Endothelial cell of umbilical vein (primary cell): Measurements from ENCODE around the gene MINK1. TPM values are rescaled to one million over a fixed set of nuclear protein-coding genes. Genes with fewer than 3 reads are reported as not detected.

Experiments used
- BruUV-seq: library from RNA; stranded (reverse); fragments of 400-500 nt; replicated peaks from 2 replicates; lab custom pipeline; 2021; lab: Mats Ljungman, UMichigan
- CTCF ChIA-PET: fragments of 300-600, 350-600 bp; sonication (Branson Sonifier 250); formaldehyde crosslinking; loops from one replicate; lab custom pipeline; 2021; ENCODE audit warnings: antibody characterized with exemption, inconsistent platforms; lab: Charles Lee
- POLR2A ChIA-PET: fragments of 300-600, 350-600 bp; sonication (Branson Sonifier 250); formaldehyde crosslinking; loops from one replicate; lab custom pipeline; 2021; ENCODE audit warnings: antibody characterized with exemption, inconsistent platforms; lab: Charles Lee
- DNase-seq: peaks from one replicate; pipeline ENCODE4 v3.0.0-alpha.2; 2011; ENCODE audit warnings: low read depth, low spot score
- FAIRE-seq: peaks from 2 replicates; lab custom pipeline; 2011; peaks lifted over from hg19 to GRCh38; lab: Jason Lieb, UNC
- H2AFZ ChIP-seq: 2 replicates; pipeline ENCODE4 v1.6.0; 2012; ENCODE audit warnings: low read depth, low read length, control low read depth, inconsistent platforms
- H3K27ac ChIP-seq: 2 replicates; pipeline ENCODE4 v1.5.1; 2011; ENCODE audit warnings: low read depth, mild to moderate bottlenecking, control low read depth, low read length, moderate library complexity; ENCODE audit not compliant: insufficient read depth
- H3K27me3 ChIP-seq, 2 experiments: 2 replicates each; pipeline versions ENCODE4 v1.6.0 to v1.6.1; 2011; ENCODE audit warnings: low read length in 2 of 2, mixed read lengths in 1 of 2; ENCODE audit not compliant: control insufficient read depth in 2 of 2, insufficient read depth in 2 of 2
- H3K36me3 ChIP-seq, 2 experiments: 2 replicates in 1 of 2; 3 replicates in 1 of 2; pipeline ENCODE4 v1.5.1; 2011; ENCODE audit warnings: low read length in 2 of 2, mild to moderate bottlenecking in 1 of 2, moderate library complexity in 1 of 2; ENCODE audit not compliant: control insufficient read depth in 2 of 2, insufficient read depth in 2 of 2; ENCODE audit errors: extremely low read depth in 1 of 2
- H3K4me1 ChIP-seq: 3 replicates; pipeline ENCODE4 v1.5.1; 2011; ENCODE audit warnings: mild to moderate bottlenecking, low read length; ENCODE audit not compliant: control insufficient read depth, insufficient read depth; ENCODE audit errors: extremely low read depth
- H3K4me2 ChIP-seq: 2 replicates; pipeline ENCODE4 v1.6.1; 2011; ENCODE audit warnings: low read length, control low read depth, mixed read lengths; ENCODE audit not compliant: insufficient read depth
- H3K4me3 ChIP-seq, 3 experiments: fragments of 200-600 bp in 1 of 3; sonication (generic), shearing (Covaris generic) in 1 of 3; replicated peaks in 1 of 3; 2 replicates each; pipeline ENCODE4 v1.5.1; 2011 to 2016; ENCODE audit warnings: control low read depth in 3 of 3, low read length in 3 of 3, mild to moderate bottlenecking in 2 of 3, inconsistent platforms in 1 of 3, low read depth in 1 of 3, moderate library complexity in 1 of 3; ENCODE audit not compliant: insufficient read depth in 1 of 3
- H3K79me2 ChIP-seq: 2 replicates; pipeline ENCODE4 v1.6.0; 2012; ENCODE audit warnings: low read length, inconsistent platforms; ENCODE audit not compliant: control insufficient read depth, insufficient read depth
- H3K9ac ChIP-seq: replicated peaks from 2 replicates; pipeline ENCODE3; 2011; ENCODE audit warnings: low read length, control low read depth; ENCODE audit not compliant: insufficient read depth; ENCODE audit errors: extremely low read depth
- H3K9me1 ChIP-seq: replicated peaks from 3 replicates; pipeline ENCODE4 v1.6.0; 2011; ENCODE audit warnings: mild to moderate bottlenecking, low read length; ENCODE audit not compliant: control insufficient read depth, insufficient read depth; ENCODE audit errors: extremely low read depth
- H3K9me3 ChIP-seq: replicated peaks from 2 replicates; pipeline ENCODE4 v1.5.1; 2012; ENCODE audit warnings: low read length, inconsistent platforms; ENCODE audit not compliant: control insufficient read depth, insufficient read depth
- H4K20me1 ChIP-seq: replicated peaks from 2 replicates; pipeline ENCODE3; 2011; ENCODE audit warnings: mild to moderate bottlenecking, low read length; ENCODE audit not compliant: control insufficient read depth, insufficient read depth; ENCODE audit errors: extremely low read depth
- EZH2 ChIP-seq: IDR thresholded peaks from 2 replicates; pipeline ENCODE4 v1.6.1; 2012; ENCODE audit warnings: borderline replicate concordance, low read depth, mild to moderate bottlenecking, moderate library complexity, low read length, inconsistent platforms; ENCODE audit not compliant: severe bottlenecking
- FOS ChIP-seq: IDR thresholded peaks from 2 replicates; pipeline ENCODE4 v1.6.1; 2011; ENCODE audit warnings: mild to moderate bottlenecking, low read length, moderate library complexity, borderline replicate concordance; ENCODE audit not compliant: insufficient read depth
- GATA2 ChIP-seq: IDR thresholded peaks from 2 replicates; pipeline ENCODE4 v1.7.0; 2011; ENCODE audit warnings: low read depth, mild to moderate bottlenecking, moderate library complexity, mixed read lengths, low read length; ENCODE audit not compliant: insufficient read length, insufficient read depth
- JUN ChIP-seq: IDR thresholded peaks from 2 replicates; pipeline ENCODE4 v1.6.1; 2011; ENCODE audit warnings: borderline replicate concordance, low read depth; ENCODE audit not compliant: insufficient read length, insufficient read depth
- MYC ChIP-seq: IDR thresholded peaks from one replicate; pipeline ENCODE4 v1.6.1; 2011; ENCODE audit warnings: mild to moderate bottlenecking, low read depth, low read length
- POLR2A ChIP-seq: IDR thresholded peaks from 2 replicates; pipeline ENCODE4 v1.6.1; 2012; ENCODE audit warnings: low read depth, mild to moderate bottlenecking, control low read depth, low read length
- POLR2AphosphoS5 ChIP-seq: IDR thresholded peaks from 2 replicates; pipeline ENCODE4 v1.6.1; 2012; ENCODE audit warnings: low read depth, mild to moderate bottlenecking, control low read depth, low read length, moderate library complexity; ENCODE audit not compliant: insufficient read depth
- dilution Hi-C: fragments of 300-500 bp; cut with MboI; formaldehyde crosslinking; loops from one replicate; pipeline ENCODE4 v1.15.0; 2019; ENCODE audit warnings: low sequenced_read_pairs; ENCODE audit not compliant: extremely low pct_ligation_motif_present
- intact Hi-C: fragments of 100-400 bp; cut with micrococcal nuclease; formaldehyde crosslinking; loops from one replicate; pipeline ENCODE4 v1.10.0; 2022
- polyA plus RNA-seq, 4 experiments: library from polyadenylated mRNA; depleted of rRNA in 3 of 4; stranded (reverse) in 3 of 4; unstranded in 1 of 4; fragments of >200 nt; gene quantifications; 2 replicates each; pipeline versions ENCODE4 v1.2.1 to v1.2.3, GENCODE V29; 2011 to 2012; ENCODE audit warnings: missing spikeins in 1 of 4
- total RNA-seq: library from RNA; stranded (reverse); gene quantifications from 2 replicates; pipeline ENCODE4 v1.2.3, GENCODE V29; 2021
- TF ChIP-seq, protein P1 (sequence below), 2 donors: IDR thresholded peaks; 1 replicate in 1 of 2; 2 replicates in 1 of 2; pipeline ENCODE4 v1.5.1; 2011; ENCODE audit warnings: low read length in 2 of 2, mild to moderate bottlenecking in 2 of 2, moderate library complexity in 2 of 2, control low read depth in 1 of 2, inconsistent platforms in 1 of 2, low read depth in 1 of 2; ENCODE audit not compliant: insufficient read depth in 1 of 2; ENCODE audit errors: extremely low read depth in 1 of 2
- TF ChIP-seq, protein P2 (sequence below): IDR thresholded peaks from 2 replicates; pipeline ENCODE4 v1.6.1; 2011; ENCODE audit not compliant: insufficient read depth, insufficient read length

The MINK1 gene
- total and polyA plus RNA-seq, 2 donors (not counting 3 experiments of a cell fraction or from before 2014, with no cell fraction given): 53.6 to 89.4 TPM

GRCh38 chr17:4789701-4789950, 43.5 kb upstream of the MINK1 start:
- dilution Hi-C loops (no loop called here), intact Hi-C loops (loop anchor here (5.0 kb wide), 1 partner anchor 113 kb away; the partner anchor contains the start of gene CHRNE)
- H3K4me2 ChIP-seq: peak overlapping the region; percentile 6
- no peaks in the 10 kb centered on the region for H3K9me3 ChIP-seq
- no peak overlapping the region for H3K27ac ChIP-seq
- H3K4me3 ChIP-seq: peak overlapping the region; percentile 10 to 65 (median 25)
- ChIA-PET POLR2A (interaction anchor here (0.6 kb wide), 1 partner anchor 69 kb away, joined by 5 read pairs; no protein-coding TSS in a partner anchor), CTCF (interaction anchor here (0.5 to 5.9 kb wide), 25 partner anchors 11 to 222 kb away, joined by 3 to 65 read pairs (median 9); partner anchors contain the start of genes ARRB2, C17orf107, CHRNE and MED11)
- BruUV-seq: no TSS peak
- H3K27me3 ChIP-seq: peaks cover 3 to 8% of the 10 kb centered on the region in 2 experiments
- DNase-seq (no peak), FAIRE-seq (no peak)
- TF ChIP-seq POLR2A: no peak
- H2AFZ ChIP-seq: peak overlapping the region; percentile 35
- no peaks in the 10 kb centered on the region for H3K36me3 ChIP-seq
- no peak overlapping the region for H3K9ac ChIP-seq
- no peaks in the 10 kb centered on the region for H4K20me1 ChIP-seq
- peaks cover 24% of the 10 kb centered on the region for H3K4me1 ChIP-seq
- no peaks in the 10 kb centered on the region for H3K9me1 ChIP-seq
- no peaks in the 10 kb centered on the region for H3K79me2 ChIP-seq

DNA sequence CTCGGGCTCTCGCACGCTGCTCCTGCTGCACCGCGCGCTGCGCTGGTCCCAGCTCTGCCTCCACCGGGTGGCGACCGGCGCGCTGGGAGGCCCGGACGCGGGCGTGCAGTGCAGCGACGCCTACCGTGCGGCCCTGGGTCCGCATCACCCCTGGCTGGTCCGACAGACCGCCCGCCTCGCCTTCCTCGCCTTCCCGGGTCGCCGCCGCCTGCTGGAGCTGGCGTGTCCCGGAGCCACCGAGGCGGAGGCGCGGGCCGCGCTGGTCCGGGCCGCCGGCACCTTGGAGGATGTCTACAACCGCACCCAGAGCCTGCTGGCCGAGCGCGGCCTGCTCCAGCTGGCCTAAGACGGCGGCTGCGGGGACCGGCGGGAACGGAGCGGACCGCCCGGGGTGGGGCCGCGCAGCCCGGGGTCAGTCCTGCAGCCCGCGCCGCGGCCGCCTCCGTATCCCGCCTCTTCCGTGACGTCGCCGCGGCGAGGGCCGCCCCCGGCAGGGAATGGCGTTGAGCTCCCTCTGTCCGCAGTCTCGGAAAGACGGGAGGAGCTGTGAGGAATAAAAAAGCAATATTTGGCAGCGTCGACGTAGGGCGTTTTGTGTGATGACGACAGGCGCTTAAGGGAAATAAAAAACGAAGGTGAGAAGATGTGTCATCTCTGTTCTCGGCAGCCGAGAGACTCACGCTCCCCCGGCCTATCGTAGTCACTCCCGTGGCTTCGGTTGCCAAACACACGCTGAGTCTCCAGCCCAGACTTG, 43.0 kb upstream of the MINK1 start:
- Histone ChIP-seq H3K9me1 (no peaks in the 10 kb centered on the region), H3K79me2 (no peaks in the 10 kb centered on the region), H3K27ac (peak overlapping the region; percentile 14), H3K9me3 (no peaks in the 10 kb centered on the region), H4K20me1 (no peaks in the 10 kb centered on the region), H3K4me2 (peak overlapping the region; percentile 6), H3K27me3 (peaks cover 2 to 6% of the 10 kb centered on the region in 2 experiments), H3K4me1 (peaks cover 24% of the 10 kb centered on the region), H3K9ac (peak overlapping the region; percentile 46), H3K4me3 (peak overlapping the region; percentile 10 to 65 (median 25)), H2AFZ (peak overlapping the region; percentile 35), H3K36me3 (no peaks in the 10 kb centered on the region)
- intact Hi-C loops (loop anchor here (1.0 to 5.0 kb wide), 3 partner anchors 45 to 112 kb away; partner anchors contain the start of genes CHRNE and MED11), dilution Hi-C loops (no loop called here)
- DNase-seq: peak; percentile 88
- TF ChIP-seq, protein P1, sequence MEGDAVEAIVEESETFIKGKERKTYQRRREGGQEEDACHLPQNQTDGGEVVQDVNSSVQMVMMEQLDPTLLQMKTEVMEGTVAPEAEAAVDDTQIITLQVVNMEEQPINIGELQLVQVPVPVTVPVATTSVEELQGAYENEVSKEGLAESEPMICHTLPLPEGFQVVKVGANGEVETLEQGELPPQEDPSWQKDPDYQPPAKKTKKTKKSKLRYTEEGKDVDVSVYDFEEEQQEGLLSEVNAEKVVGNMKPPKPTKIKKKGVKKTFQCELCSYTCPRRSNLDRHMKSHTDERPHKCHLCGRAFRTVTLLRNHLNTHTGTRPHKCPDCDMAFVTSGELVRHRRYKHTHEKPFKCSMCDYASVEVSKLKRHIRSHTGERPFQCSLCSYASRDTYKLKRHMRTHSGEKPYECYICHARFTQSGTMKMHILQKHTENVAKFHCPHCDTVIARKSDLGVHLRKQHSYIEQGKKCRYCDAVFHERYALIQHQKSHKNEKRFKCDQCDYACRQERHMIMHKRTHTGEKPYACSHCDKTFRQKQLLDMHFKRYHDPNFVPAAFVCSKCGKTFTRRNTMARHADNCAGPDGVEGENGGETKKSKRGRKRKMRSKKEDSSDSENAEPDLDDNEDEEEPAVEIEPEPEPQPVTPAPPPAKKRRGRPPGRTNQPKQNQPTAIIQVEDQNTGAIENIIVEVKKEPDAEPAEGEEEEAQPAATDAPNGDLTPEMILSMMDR (IDR thresholded peaks at IDR 0.05; ENCODE audit: extremely low read depth in 1 of 2, insufficient read depth in 1 of 2, low read depth in 1 of 2, low read length in 2 of 2): peak; percentile 77 to 82
- TF ChIP-seq GATA2: no peak
- no peak for TF ChIP-seq EZH2
- TF ChIP-seq MYC: peak; percentile 49
- no peak for TF ChIP-seq FOS
- TF ChIP-seq JUN: no peak
- TF ChIP-seq, protein P2, sequence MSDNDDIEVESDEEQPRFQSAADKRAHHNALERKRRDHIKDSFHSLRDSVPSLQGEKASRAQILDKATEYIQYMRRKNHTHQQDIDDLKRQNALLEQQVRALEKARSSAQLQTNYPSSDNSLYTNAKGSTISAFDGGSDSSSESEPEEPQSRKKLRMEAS: no peak
- peak; percentile 81 for TF ChIP-seq POLR2AphosphoS5
- TF ChIP-seq POLR2A: peak; percentile 88
- ChIA-PET CTCF (interaction anchor here (0.5 to 5.9 kb wide), 37 partner anchors 10 to 226 kb away, joined by 3 to 65 read pairs (median 6); partner anchors contain the start of genes ARRB2, C17orf107, CHRNE and MED11), POLR2A (interaction anchor here (0.6 to 0.7 kb wide), 3 partner anchors 11 to 80 kb away, joined by 3 to 5 read pairs (median 3); partner anchors contain the start of gene ARRB2)
- peak; percentile 90 for FAIRE-seq
- BruUV-seq: no TSS peak
